Umbilical cord (tissue), 2 donors: ENCODE results near the gene PSMC3IP. TPM values are rescaled to one million over a fixed set of nuclear protein-coding genes. Genes with fewer than 3 reads are reported as not detected.
A peak's percentile ranks its signal among the peaks of the same experiment; 100 is the strongest.
"Not testable (repeated sequence)": the region's sequence is repeated elsewhere in the genome, so short reads cannot be mapped to it uniquely, and the experiment has no call there.

ENCODE experiments used
- DNase-seq: peaks from one replicate; pipeline ENCODE4 v3.0.0-alpha.2; 2015; ENCODE audit warnings: low spot score
- total RNA-seq: library from RNA; depleted of rRNA; stranded (reverse); fragments of >200 nt; gene quantifications from one replicate; pipeline ENCODE4 v1.2.3, GENCODE V29; 2014; ENCODE audit warnings: low replicate concordance; ENCODE audit not compliant: insufficient read depth

PSMC3IP gene
- total RNA-seq, 1 donor from 2014 or later = 1.2 TPM

DNA sequence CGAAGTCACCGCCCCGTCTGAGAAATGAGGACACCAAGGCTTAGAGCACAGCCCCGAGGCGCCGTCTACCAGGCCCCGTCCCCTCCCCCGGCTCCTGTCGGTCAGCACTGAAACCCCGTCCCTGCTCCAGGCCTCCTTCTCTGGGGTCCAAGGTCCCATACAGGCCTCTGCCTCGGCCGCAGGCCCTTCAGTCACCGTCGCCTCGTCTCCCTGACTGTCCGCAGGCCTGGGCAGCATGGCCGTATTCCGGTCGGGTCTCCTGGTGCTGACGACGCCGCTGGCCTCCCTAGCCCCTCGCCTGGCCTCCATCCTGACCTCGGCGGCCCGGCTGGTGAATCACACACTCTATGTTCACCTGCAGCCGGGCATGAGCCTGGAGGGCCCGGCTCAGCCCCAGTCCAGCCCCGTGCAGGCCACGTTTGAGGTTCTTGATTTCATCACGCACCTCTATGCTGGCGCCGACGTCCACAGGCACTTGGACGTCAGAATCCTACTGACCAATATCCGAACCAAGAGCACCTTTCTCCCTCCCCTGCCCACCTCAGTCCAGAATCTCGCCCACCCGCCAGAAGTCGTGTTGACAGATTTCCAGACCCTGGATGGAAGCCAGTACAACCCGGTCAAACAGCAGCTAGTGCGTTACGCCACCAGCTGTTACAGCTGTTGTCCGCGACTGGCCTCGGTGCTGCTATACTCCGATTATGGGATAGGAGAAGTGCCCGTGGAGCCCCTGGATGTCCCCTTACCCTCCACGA, 15.0 kb downstream of the PSMC3IP start:
- DNase-seq = no peak

DNA sequence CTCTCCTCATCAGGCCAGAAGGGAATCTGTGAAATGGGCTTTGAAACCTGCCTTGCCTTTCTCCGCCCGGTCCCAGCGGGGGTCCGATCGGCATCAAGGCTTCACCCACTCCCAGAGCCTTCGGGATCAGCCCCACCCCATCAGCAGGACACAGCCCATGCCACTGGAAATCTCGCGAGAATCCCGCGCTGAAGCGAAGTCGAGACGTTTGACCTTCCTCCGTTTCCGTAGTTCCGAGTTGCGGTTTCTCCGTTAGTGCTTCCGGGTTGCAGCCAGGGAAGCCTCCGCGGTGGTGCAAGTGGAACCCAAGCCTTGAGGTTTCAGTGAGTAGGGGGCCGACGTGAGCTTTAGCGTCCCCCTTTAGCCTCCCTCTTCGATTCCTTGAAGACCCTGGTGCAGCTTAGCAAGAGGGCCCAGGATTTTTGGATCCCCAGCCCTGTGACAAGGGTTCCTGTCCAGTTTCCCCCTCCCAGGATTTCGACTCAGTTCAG, 15.6 kb downstream of the PSMC3IP start, which contains the start of gene COASY:
COASY (plus strand) TSS at position 252 of the 491 bp plus-strand sequence. CDS start 475 bp downstream, outside the sequence.
- DNase-seq = peak; percentile 99

GRCh38 chr17:42560246-42560645, 17.3 kb downstream of the PSMC3IP start:
- no peak for DNase-seq

DNA sequence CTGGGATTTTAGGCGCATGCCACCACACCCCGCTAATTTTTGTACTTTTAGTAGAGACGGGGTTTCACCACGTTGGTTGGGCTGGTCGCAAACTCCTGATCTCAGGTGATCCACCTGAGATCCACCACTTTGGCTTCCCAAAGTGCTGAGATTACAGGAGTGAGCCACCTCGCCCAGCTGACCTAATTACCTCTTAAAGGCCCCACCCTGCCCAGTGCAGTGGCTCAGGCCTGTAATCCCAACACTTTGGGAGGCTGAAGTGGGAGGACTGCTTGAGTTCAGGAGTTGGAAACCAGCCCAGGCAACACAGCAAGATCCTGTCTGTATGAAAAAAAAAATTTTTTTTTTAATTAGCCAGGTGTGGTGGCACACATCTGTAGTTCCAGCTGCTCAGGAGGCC, 18.5 kb downstream of the PSMC3IP start:
- DNase-seq = no peak

GRCh38 chr17:42555961-42556617, 21.4 kb downstream of the PSMC3IP start:
- not testable (repeated sequence) for DNase-seq

GRCh38 chr17:42555122-42555622, 22.4 kb downstream of the PSMC3IP start:
- no peak for DNase-seq

DNA sequence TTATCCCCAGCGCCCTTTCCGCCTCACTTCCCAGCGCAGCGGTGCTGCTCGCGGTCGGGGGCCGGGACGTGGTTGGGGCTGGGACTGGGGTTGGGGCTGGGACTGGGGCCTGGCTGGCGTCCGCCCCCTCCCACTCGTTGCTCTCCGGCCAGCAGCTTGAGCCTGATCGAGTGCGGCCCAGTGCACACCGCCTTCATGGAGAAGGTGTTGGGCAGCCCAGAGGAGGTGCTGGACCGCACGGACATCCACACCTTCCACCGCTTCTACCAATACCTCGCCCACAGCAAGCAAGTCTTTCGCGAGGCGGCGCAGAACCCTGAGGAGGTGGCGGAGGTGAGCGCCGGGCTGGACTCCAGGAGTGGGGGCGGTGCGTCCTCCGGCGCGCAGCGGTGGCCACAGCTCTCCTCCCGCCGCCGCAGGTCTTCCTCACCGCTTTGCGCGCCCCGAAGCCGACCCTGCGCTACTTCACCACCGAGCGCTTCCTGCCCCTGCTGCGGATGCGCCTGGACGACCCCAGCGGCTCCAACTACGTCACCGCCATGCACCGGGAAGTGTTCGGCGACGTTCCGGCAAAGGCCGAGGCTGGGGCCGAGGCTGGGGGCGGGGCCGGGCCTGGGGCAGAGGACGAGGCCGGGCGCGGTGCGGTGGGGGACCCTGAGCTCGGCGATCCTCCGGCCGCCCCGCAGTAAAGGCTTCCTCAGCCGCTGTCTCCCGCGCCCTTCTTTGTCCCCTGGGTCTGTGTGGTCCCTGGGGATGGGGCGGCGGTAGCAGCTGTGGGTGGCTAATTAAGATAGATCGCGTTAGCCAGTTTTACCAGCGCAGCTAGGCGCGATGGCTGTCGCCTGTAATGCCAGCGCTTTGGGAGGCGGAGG, 23.0 kb downstream of the PSMC3IP start:
- peak; percentile 91 for DNase-seq

DNA sequence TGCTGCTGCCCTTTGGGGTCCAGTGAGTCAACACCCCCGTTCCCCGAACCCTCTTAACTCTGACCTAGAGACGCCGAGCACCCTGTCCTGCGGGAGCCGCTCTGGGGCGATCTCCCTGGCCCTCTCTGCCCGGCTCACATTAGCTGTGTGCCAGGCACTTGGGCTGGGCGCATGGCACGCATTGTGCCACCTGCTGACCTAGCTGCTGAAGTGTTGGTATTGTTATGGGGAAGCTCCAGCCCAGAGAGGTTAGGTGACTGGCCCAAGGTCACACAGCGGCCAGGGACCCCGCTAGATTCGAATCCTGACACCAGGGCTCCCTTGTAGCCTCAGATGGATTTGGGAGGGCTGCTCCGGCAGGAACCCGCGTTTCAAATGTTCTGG, 23.7 kb downstream of the PSMC3IP start:
- DNase-seq = no peak

DNA sequence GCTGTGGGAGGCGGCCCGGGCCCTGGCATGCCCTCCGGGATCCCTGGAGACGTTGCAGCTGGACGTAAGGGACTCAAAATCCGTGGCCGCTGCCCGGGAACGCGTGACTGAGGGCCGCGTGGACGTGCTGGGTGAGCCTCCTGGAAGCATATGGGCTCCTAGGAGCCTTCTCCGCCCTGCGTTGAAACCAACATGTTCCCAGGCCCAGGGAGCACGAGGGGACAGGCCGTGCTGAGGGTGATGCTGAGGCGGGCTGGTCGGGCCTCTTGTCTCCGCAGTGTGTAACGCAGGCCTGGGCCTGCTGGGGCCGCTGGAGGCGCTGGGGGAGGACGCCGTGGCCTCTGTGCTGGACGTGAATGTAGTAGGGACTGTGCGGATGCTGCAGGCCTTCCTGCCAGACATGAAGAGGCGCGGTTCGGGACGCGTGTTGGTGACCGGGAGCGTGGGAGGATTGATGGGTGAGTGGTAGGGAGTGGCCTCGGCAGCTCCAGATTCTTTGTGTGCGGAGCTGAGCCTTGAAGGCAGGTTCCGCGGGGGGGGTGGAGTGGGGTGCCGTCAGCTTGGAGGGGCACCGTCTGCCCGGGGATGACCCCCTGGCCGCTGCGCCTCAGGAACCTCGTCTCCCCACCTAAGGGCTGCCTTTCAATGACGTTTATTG, 24.2 kb downstream of the PSMC3IP start:
- DNase-seq = peak; percentile 47

DNA sequence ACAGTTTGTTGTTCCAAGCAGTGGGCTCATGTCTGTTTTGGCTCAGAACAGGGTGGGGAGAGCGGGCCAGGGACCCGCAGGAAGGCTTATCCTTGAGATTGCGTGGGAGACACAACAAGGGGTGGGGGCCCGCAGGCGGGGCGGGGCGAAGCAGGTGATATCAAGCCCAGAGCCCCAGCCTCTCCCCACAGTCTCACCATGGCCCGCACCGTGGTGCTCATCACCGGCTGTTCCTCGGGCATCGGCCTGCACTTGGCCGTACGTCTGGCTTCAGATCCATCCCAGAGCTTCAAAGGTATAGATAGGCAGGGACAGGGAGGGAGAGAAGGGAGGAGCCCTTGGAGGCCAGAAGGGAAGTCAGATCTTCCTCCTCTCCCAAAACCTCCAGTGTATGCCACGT, 24.8 kb downstream of the PSMC3IP start, which contains the start of gene HSD17B1:
HSD17B1 (plus strand) TSS at position 188 of the 400 bp plus-strand sequence; CDS start at position 199, 11 bp downstream.
- DNase-seq = not testable (repeated sequence)

- no peak for DNase-seq
Observed at GRCh38 chr17:42548993-42549755, 28.4 kb downstream of the PSMC3IP start.

- peak; percentile 60 for DNase-seq
Observed at GRCh38 chr17:42548070-42548837, 29.3 kb downstream of the PSMC3IP start.

GRCh38 chr17:42547698-42548069, 29.8 kb downstream of the PSMC3IP start:
- no peak for DNase-seq

DNA sequence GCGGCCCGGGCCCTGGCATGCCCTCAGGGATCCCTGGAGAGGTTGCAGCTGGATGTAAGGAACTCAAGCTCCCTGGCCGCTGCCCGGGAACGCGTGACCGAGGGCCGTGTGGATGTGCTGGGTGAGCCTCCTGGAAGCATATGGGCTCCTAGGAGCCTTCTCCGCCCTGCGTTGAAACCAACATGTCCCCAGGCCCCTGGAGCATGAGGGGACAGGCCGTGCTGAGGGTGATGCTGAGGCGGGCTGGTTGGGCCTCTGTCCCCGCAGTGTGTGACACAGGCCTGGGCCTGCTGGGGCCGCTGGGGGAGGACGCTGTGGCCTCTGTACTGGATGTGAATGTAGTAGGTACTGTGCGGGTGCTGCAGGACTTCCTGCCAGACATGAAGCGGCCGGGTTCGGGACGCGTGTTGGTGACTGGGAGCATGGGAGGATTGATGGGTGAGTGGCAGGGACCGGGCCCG, 30.5 kb downstream of the PSMC3IP start:
- no peak for DNase-seq

DNA sequence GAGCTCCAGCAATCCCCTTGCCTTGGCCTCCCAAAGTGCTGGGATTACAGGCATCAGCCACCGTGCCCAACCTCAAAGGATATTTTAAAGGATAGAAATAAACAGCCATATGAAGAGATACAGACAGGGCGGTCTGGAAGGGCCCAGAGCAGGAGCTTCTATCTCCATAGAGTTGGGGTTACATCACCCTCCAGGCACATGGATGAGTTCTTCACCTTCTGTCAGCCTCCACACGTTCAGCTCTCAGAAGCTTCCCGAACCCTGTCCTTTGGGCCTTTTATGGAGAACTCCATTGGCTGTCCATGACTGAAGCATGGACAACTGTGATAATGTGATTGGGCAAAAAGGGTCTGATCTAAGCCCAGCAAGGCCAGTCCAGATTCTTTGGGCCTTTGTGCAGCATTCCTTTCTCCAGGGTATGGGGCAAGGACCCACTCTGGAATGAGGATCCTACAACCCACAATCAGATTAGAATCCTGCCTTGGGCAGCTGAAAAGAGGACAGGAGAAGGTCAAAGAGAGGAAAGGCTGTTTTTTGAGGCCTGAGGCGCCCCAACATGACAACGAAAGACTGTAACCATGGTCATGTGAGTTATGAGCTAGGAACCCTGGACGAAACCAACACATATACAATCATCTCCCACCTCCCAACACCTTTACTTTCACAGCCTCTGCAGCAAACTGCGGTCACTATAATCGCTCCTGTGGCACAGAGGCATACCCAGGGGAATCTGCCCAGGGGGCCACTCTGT, 31.6 kb downstream of the PSMC3IP start:
- DNase-seq = not testable (repeated sequence)

DNA sequence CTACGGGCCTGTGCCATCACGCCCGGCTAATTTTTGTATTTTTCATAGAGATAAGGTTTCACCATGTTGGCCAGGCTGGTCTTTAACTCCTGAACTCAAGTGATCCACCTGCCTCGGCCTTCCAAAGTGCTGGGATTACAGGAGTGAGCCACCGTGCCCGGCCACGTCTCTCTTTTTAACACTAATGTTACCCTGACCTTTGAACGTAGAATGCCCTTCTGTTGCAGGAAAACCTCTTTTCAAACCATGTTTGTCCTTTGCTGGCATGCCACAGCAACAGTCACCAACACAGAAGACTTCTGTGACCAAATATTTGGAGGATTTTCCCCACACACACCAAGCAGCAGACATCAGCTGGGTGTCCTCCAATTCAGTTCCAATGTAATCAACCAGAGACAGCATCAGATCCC, 32.6 kb downstream of the PSMC3IP start:
- no peak for DNase-seq

- DNase-seq = no peak
Observed at GRCh38 chr17:42543190-42544079, 34.1 kb downstream of the PSMC3IP start.
